Globus pallidus (tissue), 1 donor: ENCODE data around the gene FER.
"Not testable (repeated sequence)": the region's sequence is repeated elsewhere in the genome, so short reads cannot be mapped to it uniquely, and the experiment has no call there.

Experiments used
- DNase-seq: peaks from one replicate; pipeline ENCODE4 v3.0.0-alpha.2; 2015; ENCODE audit warnings: low spot score

Gene FER

GRCh38 chr5:109121225-109121624, 373.5 kb downstream of the FER start:
- DNase-seq, result no peak

- no peak for DNase-seq
Observed at GRCh38 chr5:109125755-109126429, 378.2 kb downstream of the FER start.

- DNase-seq, result no peak
Observed at GRCh38 chr5:109126481-109126880, 378.8 kb downstream of the FER start.

- no peak for DNase-seq
Observed at GRCh38 chr5:109136906-109137305, 389.2 kb downstream of the FER start.

GRCh38 chr5:109141222-109142200, 393.8 kb downstream of the FER start:
- no peak for DNase-seq

- no peak for DNase-seq
Observed at GRCh38 chr5:109143031-109143430, 395.3 kb downstream of the FER start.

- no peak for DNase-seq
Observed at GRCh38 chr5:109145139-109145538, 397.4 kb downstream of the FER start.

GRCh38 chr5:109146591-109146990, 398.9 kb downstream of the FER start:
- no peak for DNase-seq

- no peak for DNase-seq
Observed at GRCh38 chr5:109152565-109152964, 404.9 kb downstream of the FER start.

- no peak for DNase-seq
Observed at GRCh38 chr5:109155625-109156024, 407.9 kb downstream of the FER start.

- DNase-seq, result no peak
Observed at GRCh38 chr5:109156885-109157284, 409.2 kb downstream of the FER start.

- DNase-seq, result no peak
Observed at GRCh38 chr5:109160468-109160867, 412.8 kb downstream of the FER start.

- no peak for DNase-seq
Observed at GRCh38 chr5:109161914-109162683, 414.4 kb downstream of the FER start.

GRCh38 chr5:109163336-109163735, 415.6 kb downstream of the FER start:
- no peak for DNase-seq

GRCh38 chr5:109164001-109164400, 416.3 kb downstream of the FER start:
- no peak for DNase-seq

- DNase-seq, result no peak
Observed at GRCh38 chr5:109167586-109167985, 419.9 kb downstream of the FER start.

- no peak for DNase-seq
Observed at GRCh38 chr5:109168151-109168550, 420.5 kb downstream of the FER start.

- DNase-seq, result no peak
Observed at GRCh38 chr5:109170629-109171350, 423.1 kb downstream of the FER start.

- DNase-seq, result not testable (repeated sequence)
Observed at GRCh38 chr5:109171437-109172073, 423.9 kb downstream of the FER start.

GRCh38 chr5:109173036-109173794, 425.5 kb downstream of the FER start:
- DNase-seq, result no peak
